Endodermal cell (in vitro differentiated cells): ENCODE results near the gene OR6S1. TPM values are rescaled to one million over a fixed set of nuclear protein-coding genes. Genes with fewer than 3 reads are reported as not detected.

ENCODE experiments used
- DNase-seq: peaks from one replicate; pipeline ENCODE4 v3.0.0-alpha.2; 2017
- H3K27ac ChIP-seq: 2 replicates; pipeline ENCODE4 v1.5.1; 2013; ENCODE audit warnings: mild to moderate bottlenecking, low read depth, low read length, moderate library complexity
- H3K27me3 ChIP-seq: 2 replicates; pipeline ENCODE4 v1.6.1; 2013; ENCODE audit warnings: mild to moderate bottlenecking, low read length, moderate library complexity; ENCODE audit not compliant: insufficient read depth, control insufficient read depth, poor library complexity, severe bottlenecking
- H3K36me3 ChIP-seq: 2 replicates; pipeline ENCODE4 v1.7.0; 2013; ENCODE audit warnings: mild to moderate bottlenecking, low read length, moderate library complexity; ENCODE audit not compliant: control insufficient read depth, insufficient read depth
- H3K4me1 ChIP-seq: one replicate; pipeline ENCODE4 v1.7.0; 2013; ENCODE audit warnings: low read length; ENCODE audit not compliant: control insufficient read depth, insufficient read depth
- H3K4me3 ChIP-seq: 2 replicates; pipeline ENCODE4 v1.5.1; 2013; ENCODE audit warnings: mild to moderate bottlenecking, low read length, moderate library complexity
- H3K9ac ChIP-seq: 2 replicates; pipeline ENCODE4 v1.6.1; 2013; ENCODE audit warnings: mild to moderate bottlenecking, low read length, moderate library complexity; ENCODE audit not compliant: poor library complexity, severe bottlenecking; ENCODE audit errors: extremely low read depth
- H3K9me3 ChIP-seq: 2 replicates; pipeline ENCODE4 v1.6.1; 2013; ENCODE audit warnings: mild to moderate bottlenecking, low read length, moderate library complexity; ENCODE audit not compliant: control insufficient read depth
- H3K27ac Mint-ChIP-seq: 2 replicates; pipeline ENCODE4 v1.8.0; 2020; ENCODE audit warnings: mixed read lengths
- H3K27me3 Mint-ChIP-seq: 2 replicates; pipeline ENCODE4 v1.8.0; 2021; ENCODE audit warnings: mild to moderate bottlenecking, mixed read lengths; ENCODE audit not compliant: insufficient read depth
- H3K36me3 Mint-ChIP-seq: 2 replicates; pipeline ENCODE4 v1.8.0; 2020; ENCODE audit warnings: low read depth, mixed read lengths
- H3K4me1 Mint-ChIP-seq: 2 replicates; pipeline ENCODE4 v1.8.0; 2020; ENCODE audit warnings: mixed read lengths
- H3K4me3 Mint-ChIP-seq: 2 replicates; pipeline ENCODE4 v1.8.0; 2020; ENCODE audit warnings: mild to moderate bottlenecking, moderate library complexity, mixed read lengths
- H3K9me3 Mint-ChIP-seq: 2 replicates; pipeline ENCODE4 v1.8.0; 2020; ENCODE audit warnings: mild to moderate bottlenecking, mixed read lengths
- WGBS, 2 experiments: methylation state at CpG; one replicate each; pipeline versions ENCODE4 v1.1.5 to v1.1.7; 2013; ENCODE audit warnings: missing lambda C conversion rate in 2 of 2, mixed read lengths in 1 of 2; ENCODE audit not compliant: insufficient coverage in 1 of 2, insufficient read length in 1 of 2; 5-methylcytosine and 5-hydroxymethylcytosine counted together
- total RNA-seq, 2 donors: library from RNA; stranded (reverse); fragmentation: NEBNext Ultra II Directional in 1 of 2; extraction: Animal tissue kit (Norgen Biotek cat#: 25700) in 1 of 2; gene quantifications; 2 replicates in 1 of 2; 3 replicates in 1 of 2; pipeline ENCODE4 v1.2.1, GENCODE V29; 2021
- TF ChIP-seq, protein P1 (sequence below): fragments of 200-600 bp; sonication (generic); conservative IDR thresholded peaks from 2 replicates; pipeline ENCODE4 v1.5.0; 2021; ENCODE audit warnings: antibody characterized with exemption, mild to moderate bottlenecking

OR6S1 gene
- total RNA-seq, 2 donors from 2014 or later, result not detected

DNA sequence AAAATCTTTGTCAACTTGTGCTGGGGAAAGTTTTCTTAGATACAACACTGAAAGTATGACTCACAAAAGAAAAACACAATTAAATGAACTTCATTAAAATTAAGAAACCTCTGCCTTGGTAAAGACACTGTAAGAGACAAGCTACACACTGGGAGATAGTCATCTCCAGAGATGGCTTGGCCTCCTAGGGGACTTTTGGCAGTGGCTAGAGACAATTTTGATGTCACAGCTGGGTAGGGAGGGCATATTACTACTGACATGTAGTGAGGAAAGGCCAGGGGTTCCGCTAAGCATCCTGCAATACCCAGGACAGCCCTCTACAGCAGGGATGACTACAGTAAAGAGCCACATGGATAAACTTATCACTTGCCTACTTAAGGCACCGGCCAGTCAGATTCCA lies 34.2 kb upstream of the OR6S1 start:
- Mint-ChIP-seq H3K9me3 (no peaks in the 10 kb centered on the region), H3K4me1 (peaks cover 12% of the 10 kb centered on the region), H3K27ac (no peak overlapping the region), H3K4me3 (no peak overlapping the region), H3K36me3 (no peaks in the 10 kb centered on the region), H3K27me3 (peaks cover 2% of the 10 kb centered on the region)
- Histone ChIP-seq H3K9ac (no peak overlapping the region), H3K27me3 (no peaks in the 10 kb centered on the region), H3K4me3 (no peak overlapping the region), H3K27ac (no peak overlapping the region), H3K4me1 (peaks cover 3% of the 10 kb centered on the region), H3K9me3 (no peaks in the 10 kb centered on the region), H3K36me3 (no peaks in the 10 kb centered on the region)
- WGBS, 2 experiments, result 83 to 93% methylated on average over 1 to 2 of the region's 2 CpGs
- TF ChIP-seq, protein P1, sequence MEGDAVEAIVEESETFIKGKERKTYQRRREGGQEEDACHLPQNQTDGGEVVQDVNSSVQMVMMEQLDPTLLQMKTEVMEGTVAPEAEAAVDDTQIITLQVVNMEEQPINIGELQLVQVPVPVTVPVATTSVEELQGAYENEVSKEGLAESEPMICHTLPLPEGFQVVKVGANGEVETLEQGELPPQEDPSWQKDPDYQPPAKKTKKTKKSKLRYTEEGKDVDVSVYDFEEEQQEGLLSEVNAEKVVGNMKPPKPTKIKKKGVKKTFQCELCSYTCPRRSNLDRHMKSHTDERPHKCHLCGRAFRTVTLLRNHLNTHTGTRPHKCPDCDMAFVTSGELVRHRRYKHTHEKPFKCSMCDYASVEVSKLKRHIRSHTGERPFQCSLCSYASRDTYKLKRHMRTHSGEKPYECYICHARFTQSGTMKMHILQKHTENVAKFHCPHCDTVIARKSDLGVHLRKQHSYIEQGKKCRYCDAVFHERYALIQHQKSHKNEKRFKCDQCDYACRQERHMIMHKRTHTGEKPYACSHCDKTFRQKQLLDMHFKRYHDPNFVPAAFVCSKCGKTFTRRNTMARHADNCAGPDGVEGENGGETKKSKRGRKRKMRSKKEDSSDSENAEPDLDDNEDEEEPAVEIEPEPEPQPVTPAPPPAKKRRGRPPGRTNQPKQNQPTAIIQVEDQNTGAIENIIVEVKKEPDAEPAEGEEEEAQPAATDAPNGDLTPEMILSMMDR, result no peak
- no peak for DNase-seq

DNA sequence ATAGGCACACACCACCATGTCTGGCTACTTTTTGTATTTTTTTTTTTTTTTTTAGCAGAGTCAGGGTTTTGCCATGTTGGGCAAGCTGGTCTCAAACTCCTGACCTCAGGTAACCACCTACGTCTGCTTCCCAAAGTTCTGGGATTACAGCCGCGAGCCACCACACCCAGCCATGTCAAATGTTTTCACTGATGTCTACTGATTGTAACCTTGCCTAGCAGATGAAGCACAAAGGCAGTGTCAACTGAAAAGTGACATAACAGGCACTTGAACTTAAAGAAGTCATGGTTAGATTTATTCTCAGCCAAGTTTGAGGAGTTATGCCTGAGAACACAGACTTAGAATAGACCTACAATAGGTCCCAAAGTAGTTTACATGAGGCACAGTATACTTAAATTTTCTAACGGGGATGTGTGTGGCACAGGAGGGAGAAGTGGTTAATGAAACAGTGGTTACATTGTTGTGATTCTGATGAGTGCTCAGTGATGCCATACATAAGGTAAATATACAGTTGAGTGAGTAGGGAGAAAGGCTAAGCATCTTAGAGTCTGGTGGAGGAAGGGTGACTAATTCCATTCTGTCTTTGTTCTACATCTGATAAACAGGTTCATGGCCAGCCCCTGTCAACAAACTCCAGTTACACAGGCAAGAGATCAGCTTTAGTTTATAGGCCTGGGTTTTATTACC lies 30.2 kb upstream of the OR6S1 start:
- H3K27ac Mint-ChIP-seq, result no peak overlapping the region

DNA sequence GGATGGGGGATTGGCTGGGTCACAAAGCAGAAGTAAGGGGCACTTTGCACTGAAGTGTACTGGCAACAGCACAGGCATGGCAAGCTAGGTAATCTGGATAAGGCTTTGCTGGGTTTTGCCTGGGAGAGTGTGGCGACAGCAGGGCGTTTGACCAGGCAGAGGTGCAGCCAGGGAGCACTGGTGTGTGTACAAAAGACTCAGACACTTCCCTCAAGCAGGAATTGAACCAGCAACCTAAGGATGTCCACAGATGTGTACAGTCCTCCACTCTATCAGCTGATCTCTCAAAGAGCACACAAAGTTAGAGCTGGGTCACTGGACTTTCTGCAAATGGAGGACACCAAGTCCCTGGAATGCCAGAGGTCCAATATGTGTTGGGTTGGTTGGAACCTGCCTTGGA lies 27.5 kb upstream of the OR6S1 start:
- no peaks in the 10 kb centered on the region for H3K9me3 ChIP-seq
- Mint-ChIP-seq H3K36me3 (no peaks in the 10 kb centered on the region), H3K4me1 (peaks cover 6% of the 10 kb centered on the region), H3K27ac (no peak overlapping the region), H3K9me3 (no peaks in the 10 kb centered on the region), H3K4me3 (no peak overlapping the region), H3K27me3 (peaks cover 29% of the 10 kb centered on the region)
- H3K4me3 ChIP-seq, result no peak overlapping the region
- no peaks in the 10 kb centered on the region for H3K36me3 ChIP-seq
- no peak overlapping the region for H3K9ac ChIP-seq
- WGBS, 2 experiments, result 87 to 93% methylated on average over 2 of the region's 2 CpGs
- no peak overlapping the region for H3K27ac ChIP-seq
- no peaks in the 10 kb centered on the region for H3K4me1 ChIP-seq
- H3K27me3 ChIP-seq, result no peaks in the 10 kb centered on the region
- TF ChIP-seq, protein P1, result no peak
- no peak for DNase-seq

More for the DNA sequence above, 30.2 kb upstream of the OR6S1 start:
- TF ChIP-seq, protein P1, result no peak
- H3K9me3 Mint-ChIP-seq, result no peaks in the 10 kb centered on the region
- Histone ChIP-seq H3K27ac (no peak overlapping the region), H3K27me3 (no peaks in the 10 kb centered on the region), H3K4me1 (no peaks in the 10 kb centered on the region), H3K4me3 (no peak overlapping the region), H3K36me3 (no peaks in the 10 kb centered on the region), H3K9me3 (no peaks in the 10 kb centered on the region), H3K9ac (no peak overlapping the region)
- H3K27me3 Mint-ChIP-seq, result peaks cover 17% of the 10 kb centered on the region
- WGBS, 2 experiments, result 88 to 96% methylated on average over 4 of the region's 4 CpGs
- no peak for DNase-seq
- no peak overlapping the region for H3K4me3 Mint-ChIP-seq
- H3K4me1 Mint-ChIP-seq, result peaks cover 6% of the 10 kb centered on the region
- H3K36me3 Mint-ChIP-seq, result no peaks in the 10 kb centered on the region
